GM18499 (cell line): ENCODE measurements around the gene TCF25.

ENCODE experiments used
- ATAC-seq: cut with Tn5 transposase; IDR thresholded peaks from one replicate; pipeline ENCODE4 v1.9.1; 2021; ENCODE audit warnings: moderate number of reproducible peaks; ENCODE audit not compliant: insufficient read depth, unreplicated experiment

Gene TCF25

DNA sequence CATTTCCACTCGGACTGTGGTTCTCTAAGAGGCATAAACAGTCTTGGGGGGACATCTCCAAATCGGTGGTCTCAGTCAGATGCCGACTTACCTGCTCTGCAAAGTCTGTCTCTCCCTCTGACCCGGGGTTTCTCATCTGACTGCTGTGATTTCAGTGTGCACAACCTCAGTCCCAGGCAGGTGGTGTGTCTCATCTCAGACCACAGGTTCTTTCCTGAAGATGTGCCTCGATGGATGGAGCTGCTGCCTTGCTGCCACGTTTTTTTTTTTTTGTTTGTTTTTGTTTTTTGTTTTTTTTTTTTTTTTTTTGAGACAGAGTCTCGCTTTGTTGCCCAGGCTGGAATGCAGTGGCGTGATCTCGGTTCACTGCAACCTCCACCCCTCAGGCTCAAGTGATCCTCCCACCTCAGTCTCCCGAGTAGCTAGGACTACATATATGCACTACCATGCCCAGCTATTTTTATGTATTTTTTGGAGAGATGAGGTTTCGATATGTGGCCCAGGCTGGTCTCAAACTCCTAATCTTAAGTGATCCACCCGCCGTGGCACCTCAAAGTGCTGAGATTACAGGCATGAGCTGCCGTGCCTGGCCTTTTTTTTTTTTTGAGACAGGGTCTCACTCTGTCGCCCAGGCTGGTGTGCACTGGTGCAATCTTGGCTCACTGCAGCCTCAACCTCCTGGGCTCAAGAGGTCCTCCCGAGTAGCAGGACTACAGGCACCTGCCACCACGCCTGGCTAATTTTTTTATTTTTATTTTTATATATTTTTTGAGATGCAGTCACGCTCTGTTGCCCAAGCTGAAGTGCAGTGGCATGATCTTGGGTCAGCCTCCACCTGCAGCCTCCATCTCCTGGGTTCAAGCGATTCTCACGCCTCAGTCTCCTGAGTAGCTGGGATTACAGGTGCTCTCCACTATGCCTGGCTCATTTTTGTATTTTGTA is 29.7 kb upstream of the TCF25 start:
- ATAC-seq, result no peak

DNA sequence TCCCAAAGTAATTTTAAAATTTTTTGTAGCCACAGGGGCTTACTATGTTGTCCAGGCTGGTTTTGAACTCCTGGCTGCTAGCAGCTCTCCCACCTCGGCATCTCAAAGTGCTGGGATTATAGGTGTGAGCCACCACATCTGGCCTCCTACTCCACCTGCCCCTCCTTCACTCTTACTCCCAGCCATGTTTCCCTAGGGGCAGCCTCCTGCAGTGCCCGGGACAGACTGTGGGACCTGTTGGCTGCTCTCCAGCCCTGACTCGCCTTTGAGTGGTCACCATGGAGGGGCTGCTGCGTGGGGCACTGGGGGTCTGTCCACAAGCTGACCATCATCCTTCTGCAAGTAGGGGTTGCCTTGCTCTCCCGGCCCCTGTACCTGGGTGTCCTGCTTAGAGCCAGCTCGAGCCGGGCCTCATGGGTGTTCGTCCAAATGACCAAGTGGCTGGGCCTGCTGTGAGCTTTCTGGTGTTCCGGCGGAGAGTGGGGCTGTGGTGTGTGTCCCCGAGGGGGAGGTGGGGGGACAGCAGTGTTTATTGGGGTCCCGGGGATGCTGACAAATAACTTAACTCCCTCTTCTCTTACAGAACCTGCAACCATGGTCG is 28.6 kb upstream of the TCF25 start:
- no peak for ATAC-seq

DNA sequence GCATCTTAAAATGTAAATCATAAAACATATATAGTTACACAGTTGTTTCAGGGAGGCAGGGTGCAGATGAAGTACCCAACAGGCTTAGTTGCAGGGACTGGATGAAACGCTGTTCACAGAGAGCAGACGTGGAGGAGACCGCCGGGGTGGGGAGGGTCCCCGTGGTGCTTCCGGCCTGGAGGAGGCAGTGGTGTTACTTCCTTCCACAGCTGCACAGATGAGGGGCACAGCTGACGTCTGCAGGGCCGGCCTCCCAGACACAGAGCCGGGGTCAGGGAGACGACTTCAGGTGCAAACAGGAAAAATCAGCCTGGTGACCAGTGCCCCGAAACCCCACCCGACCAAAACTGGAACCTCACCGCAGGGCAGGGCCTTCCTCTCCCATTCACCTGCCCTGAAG is 28.0 kb upstream of the TCF25 start:
- no peak for ATAC-seq

DNA sequence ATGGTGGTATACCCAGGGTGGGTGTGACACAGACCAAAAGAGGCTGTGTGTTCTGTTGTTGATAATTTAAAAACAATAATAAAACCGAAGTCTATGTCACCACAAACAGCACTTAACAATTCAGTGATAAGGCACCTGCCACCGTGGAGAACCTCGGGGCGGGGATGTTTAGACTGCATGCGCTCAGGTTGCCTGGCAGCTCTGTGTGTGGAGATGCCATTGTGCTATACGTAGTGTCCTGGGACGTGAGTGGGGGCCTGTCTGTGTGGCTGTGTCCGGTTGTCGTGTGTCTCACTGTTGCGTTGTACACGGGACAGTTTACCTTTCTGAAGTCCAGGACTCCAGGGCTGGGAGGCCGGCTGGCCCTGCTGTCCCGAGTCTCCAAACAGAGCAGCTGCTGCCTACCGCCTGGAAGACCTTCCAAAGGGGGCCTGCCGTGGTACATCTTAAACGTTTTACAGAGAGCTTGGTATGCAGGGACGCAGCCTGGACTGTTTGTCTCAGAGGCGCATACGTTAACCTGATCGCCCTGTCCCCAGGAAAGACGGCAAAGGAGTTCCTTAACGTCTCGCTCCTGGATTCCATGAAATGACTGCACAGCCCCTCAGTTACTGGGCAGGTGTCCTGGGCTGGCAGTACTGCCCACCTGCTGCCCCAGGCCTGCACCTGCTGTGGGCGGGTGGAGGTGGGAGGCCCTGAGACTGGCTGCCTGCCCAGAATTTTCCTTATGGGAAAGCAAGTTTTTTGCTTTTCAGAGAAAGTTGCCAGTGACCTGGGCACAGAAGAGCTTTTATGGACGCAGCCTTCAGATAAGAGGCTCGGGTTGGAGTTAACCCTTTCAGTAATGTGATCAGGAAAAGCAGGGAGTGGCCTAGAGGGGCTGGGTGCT is 26.1 kb upstream of the TCF25 start:
- no peak for ATAC-seq

DNA sequence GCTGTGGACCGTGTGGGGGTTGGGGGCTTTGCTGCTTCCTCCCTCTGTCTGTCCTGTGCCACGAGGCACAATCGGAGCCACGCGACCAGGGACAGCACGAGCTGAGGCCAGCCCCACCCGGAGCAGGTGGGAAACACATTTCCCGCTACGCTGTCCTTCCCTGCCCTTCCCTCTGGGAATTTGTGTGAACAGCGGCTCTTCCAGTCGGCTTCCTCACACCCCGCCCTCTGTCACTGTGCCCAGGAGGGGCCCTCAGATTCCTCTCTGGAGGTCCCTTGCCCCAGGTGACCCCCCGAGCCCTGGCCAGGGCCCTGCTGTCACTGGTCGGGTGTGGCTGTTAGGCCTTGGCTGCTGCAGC is 25.5 kb upstream of the TCF25 start:
- no peak for ATAC-seq

DNA sequence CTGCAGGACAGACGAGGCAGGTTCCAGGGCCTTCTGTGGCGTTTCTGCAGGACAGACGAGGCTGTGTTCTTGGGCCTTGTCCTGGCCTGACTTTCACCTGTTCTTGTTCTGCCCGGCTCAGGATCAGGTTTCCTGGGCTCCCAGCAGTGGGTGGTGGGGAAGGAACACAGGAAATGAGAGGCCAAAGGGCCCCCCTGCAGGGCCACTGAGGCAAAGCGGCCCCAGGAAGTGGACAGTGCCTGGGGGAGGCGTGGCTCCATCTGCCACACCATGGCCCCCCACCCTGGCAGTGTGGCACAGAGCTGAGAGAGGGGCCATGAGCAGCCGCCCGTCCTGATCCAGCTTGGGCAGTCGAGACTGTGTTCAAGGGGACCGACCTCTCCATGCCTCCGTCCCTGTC is 24.4 kb upstream of the TCF25 start:
- ATAC-seq, result no peak

DNA sequence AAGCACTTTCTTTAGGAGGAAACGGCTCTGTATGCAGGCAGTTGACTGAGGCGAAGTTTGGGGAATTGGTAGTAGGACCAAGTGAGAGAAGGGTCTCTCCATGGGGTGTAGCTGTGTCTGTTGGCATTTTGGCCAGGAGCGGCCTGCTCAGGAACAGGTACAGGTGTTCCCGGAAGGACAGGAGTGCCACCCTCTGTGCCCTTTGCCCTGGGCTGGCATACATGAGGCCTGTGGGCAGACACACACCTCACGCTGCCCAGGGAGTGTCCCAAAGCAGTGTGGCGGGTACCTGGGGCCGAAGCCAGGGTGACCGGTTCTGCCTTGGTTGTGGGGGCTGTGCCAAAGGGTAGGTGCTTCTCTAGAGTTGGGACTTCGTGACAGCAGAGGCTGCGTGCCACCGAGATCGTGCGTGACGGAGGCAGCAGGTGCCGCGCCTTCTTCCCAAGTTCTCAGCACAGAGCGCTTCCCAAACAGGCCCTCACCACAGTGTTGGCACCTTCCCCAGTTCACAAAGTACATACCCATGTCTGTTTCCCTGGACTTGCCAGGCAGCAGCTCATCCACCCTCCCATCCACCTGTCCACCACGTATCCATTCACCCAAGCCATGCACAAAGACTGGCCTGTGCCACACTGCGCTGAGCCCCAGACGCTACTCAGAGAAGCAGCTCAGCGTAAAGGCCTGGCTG is 19.9 kb upstream of the TCF25 start:
- ATAC-seq, result no peak

DNA sequence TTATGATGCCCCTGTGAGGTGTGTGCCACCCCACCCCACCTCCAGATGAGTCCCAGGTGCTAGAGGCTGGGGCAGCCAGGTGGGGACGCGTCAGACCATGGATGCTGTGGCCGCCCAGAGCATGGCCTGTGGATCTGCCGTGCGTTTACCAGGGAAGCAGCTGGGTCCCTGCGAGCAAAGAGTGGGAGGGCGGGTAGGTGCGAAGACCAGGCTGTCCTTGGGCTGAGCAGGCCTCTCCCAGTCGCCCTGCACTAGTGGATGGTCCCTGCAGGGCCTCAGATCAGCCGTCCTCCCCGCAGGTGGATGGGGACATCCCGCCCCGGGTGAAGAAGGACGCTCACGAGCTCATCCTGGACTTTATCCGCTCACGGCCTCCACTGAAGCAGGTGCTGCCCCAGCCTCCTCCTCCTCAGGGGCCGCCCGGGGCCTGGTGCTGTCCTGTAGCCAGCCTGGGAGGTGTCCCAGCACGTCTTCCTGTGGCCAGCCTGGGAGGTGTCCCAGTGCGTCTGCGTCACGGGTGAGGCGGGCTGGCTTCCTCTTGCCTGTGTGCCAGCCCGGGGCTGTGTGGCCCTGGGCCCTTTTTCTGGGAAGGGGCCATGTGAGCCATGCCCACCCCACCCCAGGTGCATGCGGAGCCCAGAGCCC is 18.0 kb upstream of the TCF25 start:
- ATAC-seq, result no peak

DNA sequence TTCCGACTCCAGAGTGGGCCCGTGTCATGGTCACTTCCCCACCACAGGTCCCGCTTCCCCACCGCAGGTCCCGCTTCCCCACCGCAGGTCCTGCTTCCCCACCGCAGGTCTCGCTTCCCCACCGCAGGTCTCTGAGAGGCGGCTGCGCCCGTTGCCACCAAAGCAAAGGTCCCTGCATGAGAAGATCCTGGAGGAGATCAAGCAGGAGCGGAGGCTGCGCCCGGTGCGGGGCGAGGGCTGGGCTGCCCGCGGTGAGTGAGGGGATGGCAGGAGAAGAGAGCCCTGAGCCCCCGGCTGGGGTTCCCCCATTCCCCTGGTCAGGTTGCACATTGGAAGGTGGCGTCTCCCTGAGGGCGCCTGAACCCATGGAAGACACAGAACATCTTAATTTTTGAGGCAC is 17.4 kb upstream of the TCF25 start:
- ATAC-seq, result no peak

DNA sequence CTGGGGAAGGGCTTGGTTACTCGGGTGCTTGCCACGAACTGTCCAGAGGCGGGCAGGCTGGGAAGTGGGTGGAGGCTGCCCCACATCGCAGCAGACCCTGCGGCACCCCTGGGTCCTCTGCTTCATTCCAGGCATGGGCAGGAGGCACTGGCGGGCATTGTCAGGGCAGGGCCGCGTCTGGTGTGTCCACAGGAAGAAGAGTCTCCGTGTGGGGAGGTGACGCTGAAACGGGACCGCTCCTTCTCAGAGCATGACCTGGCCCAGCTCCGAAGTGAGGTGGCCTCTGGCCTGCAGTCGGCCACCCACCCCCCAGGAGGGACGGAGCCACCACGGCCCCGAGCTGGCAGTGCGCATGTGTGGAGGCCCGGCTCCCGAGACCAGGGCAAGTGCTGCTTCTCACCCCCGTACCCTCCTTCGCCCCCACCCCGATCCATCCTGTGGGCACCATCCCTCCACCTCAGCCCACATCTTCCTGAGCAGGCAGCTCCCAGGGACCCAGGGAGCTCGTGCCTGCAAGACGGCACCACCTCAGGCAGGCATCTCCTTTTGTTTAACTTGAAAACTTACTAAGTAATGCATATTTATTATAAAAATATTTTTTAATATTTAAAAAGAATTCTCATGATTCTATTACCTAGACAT is 14.3 kb upstream of the TCF25 start:
- no peak for ATAC-seq

DNA sequence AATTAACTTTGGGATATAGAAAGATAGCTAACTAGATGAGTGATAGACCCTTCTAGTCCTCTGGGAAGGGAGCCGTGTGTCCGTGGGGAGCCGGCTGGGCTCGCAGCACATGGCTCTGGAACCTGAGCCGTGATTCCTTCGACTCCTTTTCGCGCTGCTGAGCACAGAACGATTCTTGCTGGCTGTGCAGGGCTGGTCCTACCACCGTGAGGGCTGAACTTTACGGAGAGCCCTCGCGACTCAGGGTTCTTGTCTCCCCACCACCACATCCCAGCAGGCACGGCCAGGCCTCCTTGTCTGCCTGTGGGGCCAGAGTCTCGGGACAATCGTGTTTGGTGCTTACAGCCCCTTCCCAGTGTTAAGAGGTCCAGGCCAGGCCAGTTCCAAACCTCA is 13.8 kb upstream of the TCF25 start:
- no peak for ATAC-seq

DNA sequence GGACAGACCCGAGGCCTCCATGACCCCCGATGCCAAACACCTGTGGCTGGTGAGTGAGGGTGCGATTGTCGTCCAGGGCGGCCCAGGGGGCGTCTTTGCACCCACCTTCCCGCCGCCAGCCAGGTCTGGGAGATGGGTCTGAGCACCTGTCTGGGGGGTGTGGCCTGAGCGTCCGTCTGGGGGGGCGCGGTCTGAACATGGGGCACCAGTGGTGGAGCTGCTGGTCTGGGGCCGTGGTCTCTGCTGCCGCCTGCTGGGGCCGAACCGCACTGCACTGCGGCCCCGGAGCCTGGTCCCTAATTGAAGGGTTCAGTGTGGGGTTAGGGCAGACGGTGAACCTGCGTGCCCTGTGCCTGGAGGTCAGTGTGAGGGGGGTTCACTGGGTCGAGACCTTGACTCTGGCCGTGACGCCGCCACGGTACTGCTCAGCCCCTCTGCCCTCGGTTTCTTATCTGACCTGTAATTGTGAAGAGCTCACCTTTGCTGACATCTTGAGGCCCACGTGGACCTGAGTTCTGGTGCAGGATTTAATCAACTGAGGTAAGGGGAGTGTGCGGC is 12.6 kb upstream of the TCF25 start:
- ATAC-seq, result no peak

DNA sequence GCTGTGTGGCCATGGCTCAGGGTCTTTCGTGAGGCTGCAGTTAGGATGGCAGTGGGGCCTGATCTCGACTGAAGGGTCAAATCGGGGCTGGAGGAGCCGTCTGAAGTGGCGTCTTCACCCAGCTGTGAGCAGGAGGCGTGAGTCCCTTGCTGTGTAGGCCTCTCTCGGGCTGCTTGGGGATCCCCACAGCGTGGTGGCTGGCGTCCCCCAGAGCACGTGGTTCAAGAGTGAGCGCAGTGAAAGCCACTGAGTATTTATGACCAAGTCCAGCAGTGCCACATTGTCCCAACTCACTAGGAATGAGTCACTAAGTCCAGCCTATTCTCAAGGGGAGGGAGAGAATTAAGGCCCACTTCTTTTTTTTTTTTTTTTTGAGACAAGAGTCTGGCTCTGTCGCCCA is 11.7 kb upstream of the TCF25 start:
- ATAC-seq, result no peak

DNA sequence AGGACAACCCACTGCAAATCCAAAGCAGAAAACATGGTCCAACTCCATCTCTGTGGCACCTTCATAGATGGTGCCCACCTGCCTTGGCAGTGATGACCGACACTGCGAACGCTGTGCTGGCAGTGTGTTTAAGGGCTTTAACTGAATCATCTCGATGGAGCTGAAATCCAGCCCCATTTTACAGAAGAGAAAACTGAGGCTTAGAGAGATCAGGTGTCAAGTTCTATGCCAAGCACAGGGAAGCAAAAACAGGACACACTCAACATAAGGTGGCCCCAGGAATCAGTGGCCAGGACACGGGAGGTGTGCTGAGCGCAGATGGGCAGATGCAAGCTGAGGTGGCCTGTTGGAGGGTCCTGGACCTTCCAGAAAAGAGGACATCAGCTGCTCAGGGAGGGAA is 10.7 kb upstream of the TCF25 start:
- no peak for ATAC-seq

DNA sequence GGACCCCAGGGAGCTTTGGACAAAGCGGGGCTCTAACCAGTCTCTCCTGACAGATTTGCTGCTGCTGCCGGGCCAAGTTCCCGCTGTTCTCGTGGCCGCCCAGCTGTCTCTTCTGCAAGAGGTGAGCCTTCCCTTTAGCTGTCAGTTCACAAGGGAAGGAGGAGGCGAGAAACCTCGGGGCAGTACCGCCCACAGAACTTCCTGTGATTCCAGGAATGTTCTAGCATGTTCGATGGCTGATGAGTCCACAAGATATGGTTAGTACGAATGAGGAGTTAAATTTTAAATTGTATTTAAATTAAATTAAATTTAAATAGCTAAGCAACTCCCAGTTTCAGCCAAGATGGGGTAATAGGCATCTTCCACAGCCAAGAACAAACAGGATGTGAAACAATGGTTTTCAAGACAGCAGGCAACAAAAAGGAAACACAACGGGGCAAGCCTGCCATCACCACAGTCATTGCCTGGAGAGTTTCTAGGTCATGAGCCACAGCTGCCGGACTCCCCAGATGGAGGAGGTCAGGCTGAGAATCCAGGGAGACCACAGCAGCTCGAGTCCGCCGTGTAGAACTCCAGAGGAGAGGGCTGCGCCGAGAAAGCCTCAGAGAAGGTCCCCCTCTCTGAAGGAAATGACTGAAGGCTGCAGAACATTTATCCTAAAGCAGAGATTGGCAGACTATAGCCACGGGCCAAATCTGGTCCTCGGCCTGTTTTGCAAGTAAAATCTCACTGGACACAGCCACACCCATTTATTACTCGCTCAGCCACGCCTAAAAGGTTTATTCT is 9.5 kb upstream of the TCF25 start:
- ATAC-seq, result no peak

DNA sequence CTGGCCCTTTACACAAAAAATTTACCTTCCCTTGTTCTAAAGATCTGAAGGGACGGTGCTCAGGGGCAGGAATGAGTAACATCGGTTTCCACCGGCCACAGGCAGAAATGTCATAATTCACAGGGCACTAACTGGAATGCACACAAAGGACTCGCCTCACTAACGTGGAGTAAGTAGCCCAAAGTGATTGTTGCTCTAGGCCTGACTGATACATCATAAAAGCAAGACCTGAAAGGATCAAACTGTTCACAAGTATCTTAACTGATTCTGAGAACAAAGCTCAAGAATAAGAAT is 8.9 kb upstream of the TCF25 start:
- no peak for ATAC-seq

DNA sequence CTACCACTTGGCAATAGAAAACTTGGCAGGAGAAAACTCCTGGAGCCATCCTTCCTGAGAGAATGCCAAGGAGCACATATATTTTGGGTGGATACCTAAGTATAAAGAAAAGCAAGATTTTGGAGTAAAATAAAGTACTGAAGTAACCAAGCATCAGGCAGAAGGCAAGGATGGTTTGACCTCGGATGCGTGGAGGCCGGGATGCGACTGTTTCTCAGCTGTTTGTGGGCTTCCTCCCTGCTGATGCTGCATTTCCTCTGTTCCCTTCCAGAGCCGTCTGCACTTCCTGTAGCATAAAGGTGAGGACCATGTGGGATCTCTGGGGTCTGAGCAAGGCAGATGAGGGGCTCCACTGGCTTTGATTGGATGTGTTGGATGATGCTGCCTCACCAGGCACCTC is 5.5 kb upstream of the TCF25 start:
- no peak for ATAC-seq

DNA sequence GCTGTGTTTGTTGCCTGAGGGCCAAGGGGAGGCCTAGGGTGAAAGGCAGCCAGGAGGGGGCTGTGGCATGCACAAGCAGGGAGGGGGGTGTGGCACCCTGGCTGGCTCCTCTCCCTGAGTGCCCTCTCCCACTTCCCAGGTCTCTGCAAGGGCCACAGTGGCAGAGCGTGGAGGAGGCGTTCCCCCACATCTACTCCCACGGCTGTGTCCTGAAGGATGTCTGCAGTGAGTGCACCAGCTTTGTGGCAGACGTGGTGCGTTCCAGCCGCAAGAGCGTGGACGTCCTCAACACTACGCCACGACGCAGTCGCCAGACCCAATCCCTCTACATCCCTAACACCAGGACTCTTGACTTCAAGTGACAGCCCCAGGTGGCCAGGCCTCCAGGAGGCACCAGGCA is 3.5 kb upstream of the TCF25 start:
- no peak for ATAC-seq

DNA sequence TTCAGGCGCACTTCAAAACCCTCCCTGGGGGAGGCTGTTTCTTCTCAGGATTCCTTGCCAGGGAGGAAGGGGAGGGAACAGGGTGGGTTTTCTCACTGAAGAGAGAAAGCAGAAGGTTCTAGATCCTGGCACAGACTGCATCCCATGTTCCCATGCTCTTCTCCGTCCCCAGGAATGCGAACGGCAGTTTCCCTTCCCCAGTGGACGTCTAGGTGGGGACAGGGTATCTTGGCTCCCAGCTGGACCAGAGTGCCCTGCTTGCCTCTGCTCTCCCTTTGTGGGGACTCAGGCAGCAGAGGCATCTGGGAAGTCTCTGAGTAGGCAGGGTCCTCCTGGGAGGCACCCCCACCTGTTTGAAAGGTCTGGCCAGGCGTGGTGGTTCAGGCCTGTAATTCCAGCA is 3.0 kb upstream of the TCF25 start:
- ATAC-seq, result no peak
